ENCODE measurements around the gene RNF144A. TPM values are rescaled to one million over a fixed set of nuclear protein-coding genes. Genes with fewer than 3 reads are reported as not detected.

The RNF144A gene
- total RNA-seq, 1 experiment from 2014 or later, result 13.6 TPM

GRCh38 chr2:6957910-6958615 lies 40.9 kb downstream of the RNF144A start (continued):
- no peak for TF ChIP-seq NFE2L1 (CRISPR knock-in tag; IDR thresholded peaks at IDR 0.05)
- TF ChIP-seq ZNF317 (CRISPR knock-in tag; IDR thresholded peaks at IDR 0.05; ENCODE audit: borderline replicate concordance, low read depth), result no peak

GRCh38 chr2:6958616-6959235 lies 41.5 kb downstream of the RNF144A start:
- DNase-seq (ENCODE audit: low spot score) (no peak), ATAC-seq (no peak)
- ChIA-PET CTCF (no interaction called here), POLR2A (no interaction called here)
- Mint-ChIP-seq H3K27ac (no peak overlapping the region), H3K4me3 (no peak overlapping the region), H3K4me1 (no peaks in the 10 kb centered on the region), H3K9me3 (peaks cover 1% of the 10 kb centered on the region; the same call in 1 of the 2 replicates), H3K27me3 (ENCODE audit: low read depth) (no peaks in the 10 kb centered on the region), H3K36me3 (0 out of 2 replicates have a peak, but pooled peaks cover under 1% of the 10 kb centered on the region)
- TF ChIP-seq ZNF416 (CRISPR knock-in tag; IDR thresholded peaks at IDR 0.05), result no peak
- no peak for TF ChIP-seq ZNF425 (CRISPR knock-in tag; conservative IDR thresholded peaks at IDR 0.05)
- no peak for TF ChIP-seq ZBTB21 (CRISPR knock-in tag; IDR thresholded peaks at IDR 0.05; ENCODE audit: borderline replicate concordance)

GRCh38 chr2:6959751-6960150 lies 42.5 kb downstream of the RNF144A start:
- ChIA-PET CTCF (no interaction called here), POLR2A (no interaction called here)
- H3K4me1 Mint-ChIP-seq, result no peaks in the 10 kb centered on the region
- H3K4me3 Mint-ChIP-seq, result no peak overlapping the region
- no peaks in the 10 kb centered on the region for H3K27me3 Mint-ChIP-seq (ENCODE audit: low read depth)
- DNase-seq (ENCODE audit: low spot score) (no peak), ATAC-seq (no peak)
- 0 out of 2 replicates have a peak, but pooled peaks cover 3% of the 10 kb centered on the region for H3K36me3 Mint-ChIP-seq
- H3K9me3 Mint-ChIP-seq, result peaks cover 4% of the 10 kb centered on the region; the same call in 1 of the 2 replicates
- H3K27ac Mint-ChIP-seq, result no peak overlapping the region
- TF ChIP-seq ZNF423 (CRISPR knock-in tag; IDR thresholded peaks at IDR 0.05) (no peak), FOXK1 (CRISPR knock-in tag; IDR thresholded peaks at IDR 0.05) (no peak), ATF3 (CRISPR knock-in tag; conservative IDR thresholded peaks at IDR 0.05) (no peak), SOX15 (CRISPR knock-in tag; IDR thresholded peaks at IDR 0.05) (no peak), ZNF317 (CRISPR knock-in tag; IDR thresholded peaks at IDR 0.05; ENCODE audit: borderline replicate concordance, low read depth) (no peak), AFF4 (CRISPR knock-in tag; IDR thresholded peaks at IDR 0.05; ENCODE audit: borderline replicate concordance) (no peak)

- no peaks in the 10 kb centered on the region for H3K4me1 Mint-ChIP-seq
- ATAC-seq, result no peak
- H3K27ac Mint-ChIP-seq, result no peak overlapping the region
- no peak for DNase-seq (ENCODE audit: low spot score)
- TF ChIP-seq RORB (CRISPR knock-in tag; IDR thresholded peaks at IDR 0.05), result no peak
- no peak for TF ChIP-seq FOXP4 (CRISPR knock-in tag; IDR thresholded peaks at IDR 0.05)
- TF ChIP-seq E2F4 (CRISPR knock-in tag; IDR thresholded peaks at IDR 0.05; ENCODE audit: borderline replicate concordance, low read depth), result no peak
- no peak for TF ChIP-seq CDX4 (CRISPR knock-in tag; IDR thresholded peaks at IDR 0.05; ENCODE audit: borderline replicate concordance)
- TF ChIP-seq ZNF121 (CRISPR knock-in tag; IDR thresholded peaks at IDR 0.05), result no peak
- no peak for TF ChIP-seq ZNF671 (CRISPR knock-in tag; IDR thresholded peaks at IDR 0.05)
- no peak for TF ChIP-seq ELF4 (CRISPR knock-in tag; IDR thresholded peaks at IDR 0.05; ENCODE audit: low read depth)
- POLR2A ChIA-PET, result no interaction called here
- H3K4me3 Mint-ChIP-seq, result no peak overlapping the region
- no peaks in the 10 kb centered on the region for H3K27me3 Mint-ChIP-seq (ENCODE audit: low read depth)
- peaks cover 4% of the 10 kb centered on the region; the same call in 1 of the 2 replicates for H3K9me3 Mint-ChIP-seq
- H3K36me3 Mint-ChIP-seq, result 0 out of 2 replicates have a peak, but pooled peaks cover 3% of the 10 kb centered on the region
- CTCF ChIA-PET, result no interaction called here
Observed at GRCh38 chr2:6960659-6961058, 43.4 kb downstream of the RNF144A start.
